Upper lobe of left lung (tissue), 4 donors: ENCODE results near the gene MUS81.

Experiments used
- CTCF ChIP-seq, 6 experiments: fragments of 450-650 bp in 4 of 6; fragments of 200-600 bp in 2 of 6; sonication (generic) in 2 of 6; IDR thresholded peaks; one replicate each; pipeline ENCODE4 v1.5.1; 2016 to 2019; ENCODE audit warnings: antibody characterized with exemption in 6 of 6
- EP300 ChIP-seq, 4 donors: sonication (generic); formaldehyde crosslinking; IDR thresholded peaks; one replicate each; pipeline ENCODE4 v1.5.1; 2017; ENCODE audit warnings: antibody characterized with exemption in 4 of 4, control low read depth in 2 of 4
- POLR2A ChIP-seq, 4 donors: fragments of 450-650 bp; IDR thresholded peaks; one replicate each; pipeline ENCODE4 v1.5.1; 2016 to 2017; ENCODE audit warnings: antibody characterized with exemption in 4 of 4, mild to moderate bottlenecking in 2 of 4
- POLR2AphosphoS5 ChIP-seq, 2 donors: sonication (generic); formaldehyde crosslinking; IDR thresholded peaks; one replicate each; pipeline ENCODE4 v1.5.1; 2017; ENCODE audit warnings: antibody characterized with exemption in 2 of 2

DNA sequence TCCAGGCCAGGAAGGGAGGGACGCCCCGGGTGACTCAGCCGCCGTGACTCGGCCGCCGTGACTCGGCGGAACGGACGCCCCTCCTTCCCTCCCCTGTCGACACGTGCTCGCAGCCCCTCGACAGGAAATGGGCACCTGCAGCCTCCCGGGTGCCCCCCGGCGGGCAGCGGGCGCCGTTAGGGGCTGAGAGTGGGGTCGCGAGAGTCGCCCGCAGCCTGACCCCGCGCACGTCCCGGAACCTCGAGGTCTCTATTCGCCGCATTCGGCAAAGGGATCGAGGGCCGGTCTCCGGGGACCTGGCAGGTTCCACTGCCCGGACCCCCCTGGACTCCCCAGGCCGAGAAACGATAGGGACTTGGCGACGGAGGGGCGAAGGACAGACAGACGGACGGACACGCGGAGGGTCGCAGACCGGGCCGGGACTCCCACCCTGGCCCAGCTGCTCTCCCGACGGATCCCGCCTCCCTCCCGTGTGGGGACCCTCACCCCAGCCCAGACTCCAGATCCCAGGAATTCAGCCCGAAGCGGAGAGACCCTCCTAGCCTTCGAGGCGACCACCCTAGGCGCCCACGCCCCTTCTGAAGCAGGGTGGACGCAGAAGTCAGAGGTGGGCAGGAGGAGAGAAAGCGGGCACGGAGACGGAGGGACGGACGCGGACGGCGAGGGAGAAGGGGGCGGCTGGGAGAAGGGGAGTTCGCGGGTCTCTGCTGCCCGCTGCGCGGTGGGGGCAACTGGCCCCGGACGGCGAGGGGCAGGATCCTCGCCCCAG lies 39.3 kb downstream of the MUS81 start:
- TF ChIP-seq EP300 (IDR thresholded peaks at IDR 0.05) (no peak), CTCF (IDR thresholded peaks at IDR 0.05) (peak in 1 of 6 experiments; percentile 3), POLR2AphosphoS5 (IDR thresholded peaks at IDR 0.05) (peak in 1 of 2 donors; percentile 58), POLR2A (IDR thresholded peaks at IDR 0.05) (no peak)
